ENCODE measurements around the gene CTBP2. TPM values are rescaled to one million over a fixed set of nuclear protein-coding genes. Genes with fewer than 3 reads are reported as not detected.

CTBP2 gene
- total RNA-seq, 1 experiment from 2014 or later, result 77.8 TPM

DNA sequence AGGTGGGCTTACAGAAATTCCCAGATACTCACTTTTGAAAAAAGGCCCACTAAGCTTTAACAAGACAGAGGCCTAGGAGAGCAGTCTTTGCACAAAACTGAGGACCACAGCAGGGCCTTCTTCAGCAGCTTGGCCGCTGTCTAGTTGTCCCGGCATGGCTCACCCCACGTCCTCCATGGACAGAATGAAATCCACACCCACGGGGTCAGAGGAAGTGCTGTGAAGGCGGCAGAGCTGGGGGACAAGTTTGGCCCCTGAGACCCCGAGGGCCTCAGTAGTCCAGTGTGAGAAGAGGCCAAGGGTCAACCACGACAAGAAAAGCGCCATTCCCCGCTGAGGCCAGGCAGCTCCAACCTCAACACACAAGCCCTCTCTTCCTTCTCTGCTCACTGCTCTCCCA is 139.5 kb downstream of the CTBP2 start:
- H3K27ac ChIP-seq (ENCODE audit: low read depth, low read length, poor library complexity, severe bottlenecking), result no peak overlapping the region

GRCh38 chr10:125020386-125020785 is 140.0 kb downstream of the CTBP2 start:
- H3K36me3 ChIP-seq (ENCODE audit: insufficient read depth, low read length, poor library complexity, severe bottlenecking), result no peaks in the 10 kb centered on the region
- peaks cover 51% of the 10 kb centered on the region for H3K4me1 ChIP-seq (ENCODE audit: insufficient read depth, low read length, poor library complexity, severe bottlenecking)
- DNase-seq (ENCODE audit: low spot score), result no peak
- CTCF ChIA-PET, result no interaction called here
- TF ChIP-seq, protein P1, sequence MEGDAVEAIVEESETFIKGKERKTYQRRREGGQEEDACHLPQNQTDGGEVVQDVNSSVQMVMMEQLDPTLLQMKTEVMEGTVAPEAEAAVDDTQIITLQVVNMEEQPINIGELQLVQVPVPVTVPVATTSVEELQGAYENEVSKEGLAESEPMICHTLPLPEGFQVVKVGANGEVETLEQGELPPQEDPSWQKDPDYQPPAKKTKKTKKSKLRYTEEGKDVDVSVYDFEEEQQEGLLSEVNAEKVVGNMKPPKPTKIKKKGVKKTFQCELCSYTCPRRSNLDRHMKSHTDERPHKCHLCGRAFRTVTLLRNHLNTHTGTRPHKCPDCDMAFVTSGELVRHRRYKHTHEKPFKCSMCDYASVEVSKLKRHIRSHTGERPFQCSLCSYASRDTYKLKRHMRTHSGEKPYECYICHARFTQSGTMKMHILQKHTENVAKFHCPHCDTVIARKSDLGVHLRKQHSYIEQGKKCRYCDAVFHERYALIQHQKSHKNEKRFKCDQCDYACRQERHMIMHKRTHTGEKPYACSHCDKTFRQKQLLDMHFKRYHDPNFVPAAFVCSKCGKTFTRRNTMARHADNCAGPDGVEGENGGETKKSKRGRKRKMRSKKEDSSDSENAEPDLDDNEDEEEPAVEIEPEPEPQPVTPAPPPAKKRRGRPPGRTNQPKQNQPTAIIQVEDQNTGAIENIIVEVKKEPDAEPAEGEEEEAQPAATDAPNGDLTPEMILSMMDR (conservative IDR thresholded peaks at IDR 0.05; ENCODE audit: low read depth, low read length), result no peak
- no peak for TF ChIP-seq EZH2 (IDR thresholded peaks at IDR 0.05; ENCODE audit: borderline replicate concordance, low read depth, low read length, poor library complexity, severe bottlenecking)
- no peak overlapping the region for H3K4me3 ChIP-seq (ENCODE audit: low read depth, low read length, poor library complexity, severe bottlenecking)
- BruUV-seq (replicated peaks), result no TSS peak
- no peaks in the 10 kb centered on the region for H3K27me3 ChIP-seq (replicated peaks; ENCODE audit: insufficient read depth, low read depth, low read length, poor library complexity)
- no peak overlapping the region for H3K27ac ChIP-seq (ENCODE audit: low read depth, low read length, poor library complexity, severe bottlenecking)
- intact Hi-C loops (cut with micrococcal nuclease; ENCODE audit: unreplicated experiment), result no loop called here
- H3K9me3 ChIP-seq (ENCODE audit: low read depth, low read length, poor library complexity, severe bottlenecking), result no peaks in the 10 kb centered on the region
- POLR2A ChIA-PET (ENCODE audit: low non-redundant PET), result interaction anchor here (0.5 kb wide), 1 partner anchor 39 kb away, joined by 7 read pairs; no protein-coding TSS in a partner anchor

More for the DNA sequence above, 139.5 kb downstream of the CTBP2 start:
- H3K27me3 ChIP-seq (replicated peaks; ENCODE audit: insufficient read depth, low read depth, low read length, poor library complexity), result no peaks in the 10 kb centered on the region
- H3K4me3 ChIP-seq (ENCODE audit: low read depth, low read length, poor library complexity, severe bottlenecking), result no peak overlapping the region
- H3K36me3 ChIP-seq (ENCODE audit: insufficient read depth, low read length, poor library complexity, severe bottlenecking), result no peaks in the 10 kb centered on the region
- ChIA-PET POLR2A (ENCODE audit: low non-redundant PET) (no interaction called here), CTCF (interaction anchor here (0.8 kb wide), 1 partner anchor 28 kb away, joined by 3 read pairs; no protein-coding TSS in a partner anchor)
- intact Hi-C loops (cut with micrococcal nuclease; ENCODE audit: unreplicated experiment), result no loop called here
- no peak for DNase-seq (ENCODE audit: low spot score)
- no peaks in the 10 kb centered on the region for H3K9me3 ChIP-seq (ENCODE audit: low read depth, low read length, poor library complexity, severe bottlenecking)
- TF ChIP-seq, protein P1 (conservative IDR thresholded peaks at IDR 0.05; ENCODE audit: low read depth, low read length), result no peak
- TF ChIP-seq EZH2 (IDR thresholded peaks at IDR 0.05; ENCODE audit: borderline replicate concordance, low read depth, low read length, poor library complexity, severe bottlenecking), result no peak
- H3K4me1 ChIP-seq (ENCODE audit: insufficient read depth, low read length, poor library complexity, severe bottlenecking), result peaks cover 56% of the 10 kb centered on the region
- BruUV-seq (replicated peaks), result no TSS peak

- Histone ChIP-seq H3K4me1 (ENCODE audit: insufficient read depth, low read length, poor library complexity, severe bottlenecking) (peaks cover 37% of the 10 kb centered on the region), H3K27me3 (replicated peaks; ENCODE audit: insufficient read depth, low read depth, low read length, poor library complexity) (no peaks in the 10 kb centered on the region), H3K9me3 (ENCODE audit: low read depth, low read length, poor library complexity, severe bottlenecking) (no peaks in the 10 kb centered on the region), H3K4me3 (ENCODE audit: low read depth, low read length, poor library complexity, severe bottlenecking) (no peak overlapping the region), H3K27ac (ENCODE audit: low read depth, low read length, poor library complexity, severe bottlenecking) (no peak overlapping the region), H3K36me3 (ENCODE audit: insufficient read depth, low read length, poor library complexity, severe bottlenecking) (no peaks in the 10 kb centered on the region)
- ChIA-PET CTCF (no interaction called here), POLR2A (ENCODE audit: low non-redundant PET) (no interaction called here)
- intact Hi-C loops (cut with micrococcal nuclease; ENCODE audit: unreplicated experiment), result no loop called here
- BruUV-seq (replicated peaks), result no TSS peak
- DNase-seq (ENCODE audit: low spot score), result no peak
- TF ChIP-seq, protein P1 (conservative IDR thresholded peaks at IDR 0.05; ENCODE audit: low read depth, low read length), result no peak
- TF ChIP-seq EZH2 (IDR thresholded peaks at IDR 0.05; ENCODE audit: borderline replicate concordance, low read depth, low read length, poor library complexity, severe bottlenecking), result no peak
Measured at GRCh38 chr10:125018576-125019143, 141.7 kb downstream of the CTBP2 start.
